Glutamatergic neuron (in vitro differentiated cells): Measurements from ENCODE around the gene ACBD6. TPM values are rescaled to one million over a fixed set of nuclear protein-coding genes. Genes with fewer than 3 reads are reported as not detected.

ENCODE experiments used
- DNase-seq: peaks from one replicate; pipeline ENCODE4 v3.0.0; 2022
- H3K27ac Mint-ChIP-seq: one replicate; pipeline ENCODE4 v1.8.0; 2020; ENCODE audit warnings: mild to moderate bottlenecking, mixed read lengths, inconsistent platforms; ENCODE audit not compliant: unreplicated experiment
- H3K27me3 Mint-ChIP-seq: one replicate; pipeline ENCODE4 v1.8.0; 2020; ENCODE audit warnings: mild to moderate bottlenecking, moderate library complexity, mixed read lengths, inconsistent platforms; ENCODE audit not compliant: unreplicated experiment
- H3K36me3 Mint-ChIP-seq: one replicate; pipeline ENCODE4 v1.8.0; 2020; ENCODE audit warnings: mild to moderate bottlenecking, mixed read lengths, inconsistent platforms; ENCODE audit not compliant: unreplicated experiment
- H3K4me1 Mint-ChIP-seq: one replicate; pipeline ENCODE4 v1.8.0; 2020; ENCODE audit warnings: mild to moderate bottlenecking, low read depth, mixed read lengths, inconsistent platforms; ENCODE audit not compliant: unreplicated experiment
- H3K4me3 Mint-ChIP-seq: one replicate; pipeline ENCODE4 v1.8.0; 2020; ENCODE audit warnings: mild to moderate bottlenecking, mixed read lengths, inconsistent platforms; ENCODE audit not compliant: unreplicated experiment
- H3K9me3 Mint-ChIP-seq: one replicate; pipeline ENCODE4 v1.8.0; 2020; ENCODE audit warnings: mild to moderate bottlenecking, moderate library complexity, mixed read lengths, inconsistent platforms; ENCODE audit not compliant: unreplicated experiment
- CTCF ChIP-seq: fragments of 200-600 bp; sonication (generic); IDR thresholded peaks from one replicate; pipeline ENCODE4 v1.5.0; 2021; ENCODE audit not compliant: partially characterized antibody, unreplicated experiment
- total RNA-seq: library from RNA; stranded (reverse); fragmentation: NEBNext Ultra II Directional; extraction: Animal tissue kit (Norgen Biotek cat#: 25700); gene quantifications from one replicate; pipeline ENCODE4 v1.2.1, GENCODE V29; 2021; ENCODE audit not compliant: unreplicated experiment

The ACBD6 gene
- total RNA-seq, 1 donor from 2014 or later = 52.9 TPM

- H3K4me1 Mint-ChIP-seq = peaks cover 21% of the 10 kb centered on the region
- H3K36me3 Mint-ChIP-seq = no peaks in the 10 kb centered on the region
- no peak for TF ChIP-seq CTCF
- H3K9me3 Mint-ChIP-seq = peaks cover 2% of the 10 kb centered on the region
- no peak overlapping the region for H3K27ac Mint-ChIP-seq
- DNase-seq = no peak
- no peak overlapping the region for H3K4me3 Mint-ChIP-seq
- peaks cover 3% of the 10 kb centered on the region for H3K27me3 Mint-ChIP-seq
Measured at GRCh38 chr1:180264595-180264994, 237.8 kb downstream of the ACBD6 start.

- DNase-seq = no peak
- Mint-ChIP-seq H3K27me3 (peaks cover 3% of the 10 kb centered on the region), H3K36me3 (no peaks in the 10 kb centered on the region), H3K4me1 (peaks cover 7% of the 10 kb centered on the region), H3K27ac (no peak overlapping the region), H3K9me3 (no peaks in the 10 kb centered on the region), H3K4me3 (no peak overlapping the region)
- TF ChIP-seq CTCF = no peak
Measured at GRCh38 chr1:180262628-180263488, 239.5 kb downstream of the ACBD6 start.

GRCh38 chr1:180261524-180262155 lies 240.7 kb downstream of the ACBD6 start:
- no peak for TF ChIP-seq CTCF
- Mint-ChIP-seq H3K4me1 (peaks cover 9% of the 10 kb centered on the region), H3K9me3 (no peaks in the 10 kb centered on the region), H3K27ac (no peak overlapping the region), H3K4me3 (no peak overlapping the region), H3K36me3 (no peaks in the 10 kb centered on the region), H3K27me3 (peaks cover 3% of the 10 kb centered on the region)
- DNase-seq = no peak

GRCh38 chr1:180261030-180261429 lies 241.3 kb downstream of the ACBD6 start:
- H3K4me1 Mint-ChIP-seq = peaks cover 15% of the 10 kb centered on the region
- H3K27ac Mint-ChIP-seq = no peak overlapping the region
- TF ChIP-seq CTCF = no peak
- DNase-seq = no peak
- no peaks in the 10 kb centered on the region for H3K36me3 Mint-ChIP-seq
- no peak overlapping the region for H3K4me3 Mint-ChIP-seq
- H3K27me3 Mint-ChIP-seq = peaks cover 3% of the 10 kb centered on the region
- H3K9me3 Mint-ChIP-seq = no peaks in the 10 kb centered on the region

- H3K9me3 Mint-ChIP-seq = no peaks in the 10 kb centered on the region
- H3K4me3 Mint-ChIP-seq = no peak overlapping the region
- H3K27ac Mint-ChIP-seq = no peak overlapping the region
- no peaks in the 10 kb centered on the region for H3K36me3 Mint-ChIP-seq
- no peak for DNase-seq
- no peak for TF ChIP-seq CTCF
- H3K27me3 Mint-ChIP-seq = peaks cover 4% of the 10 kb centered on the region
- peaks cover 17% of the 10 kb centered on the region for H3K4me1 Mint-ChIP-seq
Measured at GRCh38 chr1:180260541-180260940, 241.8 kb downstream of the ACBD6 start.
